ENCODE results near the gene ADGRG7.

ADGRG7 gene

DNA sequence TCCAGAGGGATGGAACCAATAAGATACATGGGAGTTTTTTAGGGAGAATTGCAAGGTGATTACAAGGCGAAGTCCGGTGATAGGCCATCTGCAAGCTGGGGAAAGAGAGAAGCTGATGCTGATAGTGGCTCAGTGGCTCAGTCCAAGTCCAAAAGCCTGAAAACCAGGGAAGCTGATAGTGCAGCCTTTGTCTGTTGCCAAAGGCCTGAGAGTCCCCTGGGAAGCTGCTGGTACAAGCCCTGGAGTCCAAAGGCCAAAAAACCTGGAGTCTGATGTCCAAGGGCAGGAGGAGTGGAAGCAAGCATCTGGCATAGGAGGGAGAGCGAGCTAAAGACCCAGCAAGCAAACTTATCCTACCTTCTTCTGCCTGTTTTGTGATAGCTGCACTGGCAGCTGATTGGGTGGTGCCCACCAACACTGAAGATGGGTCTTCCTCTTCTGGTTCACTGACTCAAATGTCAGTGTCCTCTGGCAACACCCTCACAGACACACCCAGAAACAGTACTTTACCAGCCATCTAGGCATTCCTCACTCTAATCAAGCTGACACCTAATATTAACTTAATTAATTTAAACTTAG, 116.6 kb downstream of the ADGRG7 start:
- Histone ChIP-seq H3K9me3 (ENCODE audit: control insufficient read depth, low read length) (no peaks in the 10 kb centered on the region), H3K27me3 (replicated peaks; ENCODE audit: control insufficient read depth, insufficient read depth, low read length, poor library complexity, severe bottlenecking) (no peaks in the 10 kb centered on the region), H3K4me3 (ENCODE audit: insufficient read depth, low read depth, low read length, poor library complexity, severe bottlenecking) (no peak overlapping the region), H3K36me3 (ENCODE audit: control insufficient read depth, insufficient read depth, low read length) (peaks cover 37% of the 10 kb centered on the region), H3K4me1 (ENCODE audit: control insufficient read depth, insufficient read depth, low read length, poor library complexity, severe bottlenecking) (no peaks in the 10 kb centered on the region), H3K27ac (ENCODE audit: insufficient read depth, low read length, poor library complexity, severe bottlenecking) (no peak overlapping the region)
- DNase-seq: no peak

- no peak for DNase-seq
- Histone ChIP-seq H3K36me3 (ENCODE audit: control insufficient read depth, insufficient read depth, low read length) (peaks cover 37% of the 10 kb centered on the region), H3K4me3 (ENCODE audit: insufficient read depth, low read depth, low read length, poor library complexity, severe bottlenecking) (no peak overlapping the region), H3K4me1 (ENCODE audit: control insufficient read depth, insufficient read depth, low read length, poor library complexity, severe bottlenecking) (no peaks in the 10 kb centered on the region), H3K27me3 (replicated peaks; ENCODE audit: control insufficient read depth, insufficient read depth, low read length, poor library complexity, severe bottlenecking) (no peaks in the 10 kb centered on the region), H3K9me3 (ENCODE audit: control insufficient read depth, low read length) (no peaks in the 10 kb centered on the region), H3K27ac (ENCODE audit: insufficient read depth, low read length, poor library complexity, severe bottlenecking) (no peak overlapping the region)
Observed at GRCh38 chr3:100726706-100727105, 117.3 kb downstream of the ADGRG7 start.

DNA sequence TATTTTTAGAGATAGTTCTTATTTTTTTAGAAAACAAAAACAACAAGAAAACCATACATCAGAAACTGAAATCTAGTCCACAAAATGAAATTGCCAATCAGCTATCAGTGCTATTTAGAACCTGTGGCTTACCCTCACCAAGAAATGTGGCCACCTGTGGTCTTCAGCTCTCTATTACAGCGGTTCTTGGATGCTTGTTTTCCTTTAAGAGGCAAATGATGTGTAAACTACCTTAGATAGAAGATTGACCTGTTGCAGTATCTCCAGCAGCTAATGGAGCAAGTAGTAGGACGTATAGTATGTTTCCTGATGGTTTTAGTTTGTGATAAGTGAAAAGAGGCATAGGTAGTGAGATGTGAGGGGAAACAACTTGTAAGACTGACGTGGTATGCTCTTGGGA, 121.1 kb downstream of the ADGRG7 start:
- DNase-seq: no peak
- H3K36me3 ChIP-seq (ENCODE audit: control insufficient read depth, insufficient read depth, low read length): peaks cover 59% of the 10 kb centered on the region
- H3K4me1 ChIP-seq (ENCODE audit: control insufficient read depth, insufficient read depth, low read length, poor library complexity, severe bottlenecking): no peaks in the 10 kb centered on the region

GRCh38 chr3:100732435-100732834, 123.0 kb downstream of the ADGRG7 start:
- Histone ChIP-seq H3K9me3 (ENCODE audit: control insufficient read depth, low read length) (no peaks in the 10 kb centered on the region), H3K27me3 (replicated peaks; ENCODE audit: control insufficient read depth, insufficient read depth, low read length, poor library complexity, severe bottlenecking) (no peaks in the 10 kb centered on the region), H3K27ac (ENCODE audit: insufficient read depth, low read length, poor library complexity, severe bottlenecking) (no peak overlapping the region), H3K4me1 (ENCODE audit: control insufficient read depth, insufficient read depth, low read length, poor library complexity, severe bottlenecking) (no peaks in the 10 kb centered on the region), H3K4me3 (ENCODE audit: insufficient read depth, low read depth, low read length, poor library complexity, severe bottlenecking) (no peak overlapping the region), H3K36me3 (ENCODE audit: control insufficient read depth, insufficient read depth, low read length) (peaks cover 75% of the 10 kb centered on the region)
- no peak for DNase-seq

More for the DNA sequence above, 121.1 kb downstream of the ADGRG7 start:
- Histone ChIP-seq H3K27ac (ENCODE audit: insufficient read depth, low read length, poor library complexity, severe bottlenecking) (no peak overlapping the region), H3K9me3 (ENCODE audit: control insufficient read depth, low read length) (no peaks in the 10 kb centered on the region), H3K4me3 (ENCODE audit: insufficient read depth, low read depth, low read length, poor library complexity, severe bottlenecking) (no peak overlapping the region), H3K27me3 (replicated peaks; ENCODE audit: control insufficient read depth, insufficient read depth, low read length, poor library complexity, severe bottlenecking) (no peaks in the 10 kb centered on the region)

DNA sequence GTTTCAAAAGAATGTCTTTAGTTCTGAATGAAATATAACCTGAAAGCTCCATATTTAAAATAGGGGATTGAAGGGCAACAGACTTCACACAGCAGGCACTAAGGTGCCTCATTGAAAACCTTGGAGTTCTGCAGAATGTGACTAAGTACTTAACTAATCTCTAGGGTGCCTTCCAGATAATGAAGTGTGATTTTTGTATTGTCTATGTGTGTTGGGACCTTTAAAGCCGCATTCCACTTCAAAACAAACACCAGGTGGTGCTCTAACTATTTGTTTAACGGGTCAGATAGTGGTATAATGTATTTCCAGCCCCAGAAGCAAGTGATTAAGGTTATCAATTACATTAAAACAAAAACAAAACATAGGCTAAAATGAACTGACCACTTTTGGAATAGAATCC, 127.9 kb downstream of the ADGRG7 start:
- Histone ChIP-seq H3K36me3 (ENCODE audit: control insufficient read depth, insufficient read depth, low read length) (peaks cover 67% of the 10 kb centered on the region), H3K27me3 (replicated peaks; ENCODE audit: control insufficient read depth, insufficient read depth, low read length, poor library complexity, severe bottlenecking) (no peaks in the 10 kb centered on the region), H3K4me3 (ENCODE audit: insufficient read depth, low read depth, low read length, poor library complexity, severe bottlenecking) (no peak overlapping the region), H3K4me1 (ENCODE audit: control insufficient read depth, insufficient read depth, low read length, poor library complexity, severe bottlenecking) (no peaks in the 10 kb centered on the region), H3K27ac (ENCODE audit: insufficient read depth, low read length, poor library complexity, severe bottlenecking) (no peak overlapping the region), H3K9me3 (ENCODE audit: control insufficient read depth, low read length) (no peaks in the 10 kb centered on the region)
- no peak for DNase-seq

GRCh38 chr3:100740207-100740606, 130.8 kb downstream of the ADGRG7 start:
- Histone ChIP-seq H3K9me3 (ENCODE audit: control insufficient read depth, low read length) (no peaks in the 10 kb centered on the region), H3K27me3 (replicated peaks; ENCODE audit: control insufficient read depth, insufficient read depth, low read length, poor library complexity, severe bottlenecking) (no peaks in the 10 kb centered on the region), H3K4me1 (ENCODE audit: control insufficient read depth, insufficient read depth, low read length, poor library complexity, severe bottlenecking) (no peaks in the 10 kb centered on the region), H3K27ac (ENCODE audit: insufficient read depth, low read length, poor library complexity, severe bottlenecking) (no peak overlapping the region), H3K36me3 (ENCODE audit: control insufficient read depth, insufficient read depth, low read length) (peaks cover 51% of the 10 kb centered on the region), H3K4me3 (ENCODE audit: insufficient read depth, low read depth, low read length, poor library complexity, severe bottlenecking) (no peak overlapping the region)
- DNase-seq: no peak

- Histone ChIP-seq H3K27ac (ENCODE audit: insufficient read depth, low read length, poor library complexity, severe bottlenecking) (no peak overlapping the region), H3K4me3 (ENCODE audit: insufficient read depth, low read depth, low read length, poor library complexity, severe bottlenecking) (no peak overlapping the region), H3K9me3 (ENCODE audit: control insufficient read depth, low read length) (no peaks in the 10 kb centered on the region), H3K27me3 (replicated peaks; ENCODE audit: control insufficient read depth, insufficient read depth, low read length, poor library complexity, severe bottlenecking) (no peaks in the 10 kb centered on the region), H3K36me3 (ENCODE audit: control insufficient read depth, insufficient read depth, low read length) (peaks cover 49% of the 10 kb centered on the region), H3K4me1 (ENCODE audit: control insufficient read depth, insufficient read depth, low read length, poor library complexity, severe bottlenecking) (no peaks in the 10 kb centered on the region)
- no peak for DNase-seq
Observed at GRCh38 chr3:100743535-100743934, 134.1 kb downstream of the ADGRG7 start.

GRCh38 chr3:100744671-100745070, 135.3 kb downstream of the ADGRG7 start:
- Histone ChIP-seq H3K9me3 (ENCODE audit: control insufficient read depth, low read length) (no peaks in the 10 kb centered on the region), H3K27ac (ENCODE audit: insufficient read depth, low read length, poor library complexity, severe bottlenecking) (no peak overlapping the region), H3K4me1 (ENCODE audit: control insufficient read depth, insufficient read depth, low read length, poor library complexity, severe bottlenecking) (no peaks in the 10 kb centered on the region), H3K36me3 (ENCODE audit: control insufficient read depth, insufficient read depth, low read length) (peaks cover 50% of the 10 kb centered on the region), H3K4me3 (ENCODE audit: insufficient read depth, low read depth, low read length, poor library complexity, severe bottlenecking) (no peak overlapping the region), H3K27me3 (replicated peaks; ENCODE audit: control insufficient read depth, insufficient read depth, low read length, poor library complexity, severe bottlenecking) (no peaks in the 10 kb centered on the region)
- DNase-seq: no peak

Data from effector memory CD4-positive, alpha-beta T cell (primary cell).